Vagina (tissue), 2 donors: ENCODE measurements around the gene BLOC1S5. TPM values are rescaled to one million over a fixed set of nuclear protein-coding genes. Genes with fewer than 3 reads are reported as not detected.

Experiments
- DNase-seq, 2 donors: peaks; one replicate each; pipeline ENCODE4 v3.0.0-alpha.2; 2017; ENCODE audit errors: extremely low spot score in 2 of 2
- H3K27ac ChIP-seq: fragments of 200-600 bp; sonication (generic); one replicate; pipeline ENCODE4 v1.5.1; 2019
- H3K27me3 ChIP-seq: fragments of 200-600 bp; sonication (generic); one replicate; pipeline ENCODE4 v1.5.1; 2019
- H3K36me3 ChIP-seq, 2 donors: fragments of 200-600 bp; sonication (generic); one replicate each; pipeline ENCODE4 v1.5.1; 2017 to 2019
- H3K4me1 ChIP-seq: fragments of 200-600 bp; sonication (generic); one replicate; pipeline ENCODE4 v1.5.1; 2019
- H3K4me3 ChIP-seq, 2 donors: fragments of 200-600 bp; sonication (generic); 1 replicate in 1 of 2; 2 replicates in 1 of 2; pipeline ENCODE4 v1.5.1; 2016 to 2019
- H3K9me3 ChIP-seq: fragments of 200-600 bp; sonication (generic); one replicate; pipeline ENCODE4 v1.5.1; 2019
- CTCF ChIP-seq, 3 experiments: fragments of 450-650 bp in 2 of 3; fragments of 200-600 bp in 1 of 3; sonication (generic) in 1 of 3; IDR thresholded peaks; one replicate each; pipeline ENCODE4 v1.5.1; 2017 to 2019; ENCODE audit warnings: antibody characterized with exemption in 3 of 3, mild to moderate bottlenecking in 2 of 3, moderate library complexity in 2 of 3
- POLR2A ChIP-seq, 2 donors: fragments of 450-650 bp; IDR thresholded peaks; one replicate each; pipeline ENCODE4 v1.6.1; 2017; ENCODE audit warnings: antibody characterized with exemption in 2 of 2, mild to moderate bottlenecking in 2 of 2, moderate library complexity in 2 of 2
- POLR2AphosphoS5 ChIP-seq, 2 donors: sonication (generic); formaldehyde crosslinking; IDR thresholded peaks; one replicate each; pipeline ENCODE4 v1.9.0; 2017; ENCODE audit warnings: antibody characterized with exemption in 2 of 2, mild to moderate bottlenecking in 2 of 2, low read depth in 1 of 2; ENCODE audit not compliant: insufficient read depth in 1 of 2
- intact Hi-C: fragments of 100-400 bp; cut with DNase I; formaldehyde crosslinking; loops from one replicate; pipeline ENCODE4 v1.15.1; 2023
- total RNA-seq: library from RNA; depleted of rRNA; stranded (reverse); fragments of >200 nt; gene quantifications from one replicate; pipeline ENCODE4 v1.2.3, GENCODE V29; 2016

Gene BLOC1S5
- total RNA-seq, 1 donor from 2014 or later = 9.6 TPM

- Histone ChIP-seq H3K27ac (no peak overlapping the region), H3K4me3 (no peak overlapping the region), H3K9me3 (no peaks in the 10 kb centered on the region), H3K4me1 (peaks cover 14% of the 10 kb centered on the region), H3K36me3 (no peaks in the 10 kb centered on the region), H3K27me3 (no peaks in the 10 kb centered on the region)
- intact Hi-C loops = no loop called here
- no peak for DNase-seq
- TF ChIP-seq CTCF (IDR thresholded peaks at IDR 0.05) (no peak), POLR2AphosphoS5 (IDR thresholded peaks at IDR 0.05; ENCODE audit: insufficient read depth in 1 of 2, low read depth in 1 of 2) (no peak), POLR2A (IDR thresholded peaks at IDR 0.05) (no peak)
Measured at GRCh38 chr6:8080362-8081151, 16.4 kb upstream of the BLOC1S5 start.

GRCh38 chr6:8079126-8079525, 14.9 kb upstream of the BLOC1S5 start:
- no peak for DNase-seq
- Histone ChIP-seq H3K36me3 (no peaks in the 10 kb centered on the region), H3K9me3 (no peaks in the 10 kb centered on the region), H3K27me3 (no peaks in the 10 kb centered on the region), H3K4me3 (no peak overlapping the region), H3K4me1 (peaks cover 7% of the 10 kb centered on the region), H3K27ac (no peak overlapping the region)
- intact Hi-C loops = no loop called here
- no peak for TF ChIP-seq CTCF (IDR thresholded peaks at IDR 0.05)
- no peak for TF ChIP-seq POLR2A (IDR thresholded peaks at IDR 0.05)
- no peak for TF ChIP-seq POLR2AphosphoS5 (IDR thresholded peaks at IDR 0.05; ENCODE audit: insufficient read depth in 1 of 2, low read depth in 1 of 2)

GRCh38 chr6:8077991-8078390, 13.8 kb upstream of the BLOC1S5 start:
- Histone ChIP-seq H3K4me3 (no peak overlapping the region), H3K27ac (no peak overlapping the region), H3K9me3 (no peaks in the 10 kb centered on the region), H3K4me1 (peaks cover 4% of the 10 kb centered on the region), H3K27me3 (no peaks in the 10 kb centered on the region), H3K36me3 (no peaks in the 10 kb centered on the region)
- TF ChIP-seq CTCF (IDR thresholded peaks at IDR 0.05) (no peak), POLR2AphosphoS5 (IDR thresholded peaks at IDR 0.05; ENCODE audit: insufficient read depth in 1 of 2, low read depth in 1 of 2) (no peak), POLR2A (IDR thresholded peaks at IDR 0.05) (no peak)
- DNase-seq = no peak
- intact Hi-C loops = no loop called here

- no peak overlapping the region for H3K27ac ChIP-seq
- no peaks in the 10 kb centered on the region for H3K9me3 ChIP-seq
- intact Hi-C loops = no loop called here
- no peak for TF ChIP-seq POLR2A (IDR thresholded peaks at IDR 0.05)
- no peak for TF ChIP-seq CTCF (IDR thresholded peaks at IDR 0.05)
- no peak for TF ChIP-seq POLR2AphosphoS5 (IDR thresholded peaks at IDR 0.05; ENCODE audit: insufficient read depth in 1 of 2, low read depth in 1 of 2)
- no peak overlapping the region for H3K4me3 ChIP-seq
- H3K27me3 ChIP-seq = no peaks in the 10 kb centered on the region
- no peaks in the 10 kb centered on the region for H3K36me3 ChIP-seq
- no peak for DNase-seq
- no peaks in the 10 kb centered on the region for H3K4me1 ChIP-seq
Measured at GRCh38 chr6:8075704-8076103, 11.5 kb upstream of the BLOC1S5 start.

- TF ChIP-seq CTCF (IDR thresholded peaks at IDR 0.05) = no peak
- no peak for TF ChIP-seq POLR2AphosphoS5 (IDR thresholded peaks at IDR 0.05; ENCODE audit: insufficient read depth in 1 of 2, low read depth in 1 of 2)
- no peak for TF ChIP-seq POLR2A (IDR thresholded peaks at IDR 0.05)
- H3K4me1 ChIP-seq = no peaks in the 10 kb centered on the region
- H3K36me3 ChIP-seq = no peaks in the 10 kb centered on the region
- no peaks in the 10 kb centered on the region for H3K27me3 ChIP-seq
- H3K27ac ChIP-seq = no peak overlapping the region
- no peaks in the 10 kb centered on the region for H3K9me3 ChIP-seq
- DNase-seq = no peak
- H3K4me3 ChIP-seq = no peak overlapping the region
- intact Hi-C loops = no loop called here
Measured at GRCh38 chr6:8075185-8075584, 11.0 kb upstream of the BLOC1S5 start.
